Vagina (tissue), 2 donors: ENCODE data around the gene PRUNE2. TPM values are rescaled to one million over a fixed set of nuclear protein-coding genes. Genes with fewer than 3 reads are reported as not detected.

ENCODE experiments used
- DNase-seq, 2 donors: peaks; one replicate each; pipeline ENCODE4 v3.0.0-alpha.2; 2017; ENCODE audit errors: extremely low spot score in 2 of 2
- H3K27ac ChIP-seq: fragments of 200-600 bp; sonication (generic); one replicate; pipeline ENCODE4 v1.5.1; 2019
- H3K27me3 ChIP-seq: fragments of 200-600 bp; sonication (generic); one replicate; pipeline ENCODE4 v1.5.1; 2019
- H3K36me3 ChIP-seq, 2 donors: fragments of 200-600 bp; sonication (generic); one replicate each; pipeline ENCODE4 v1.5.1; 2017 to 2019
- H3K4me1 ChIP-seq: fragments of 200-600 bp; sonication (generic); one replicate; pipeline ENCODE4 v1.5.1; 2019
- H3K4me3 ChIP-seq, 2 donors: fragments of 200-600 bp; sonication (generic); 1 replicate in 1 of 2; 2 replicates in 1 of 2; pipeline ENCODE4 v1.5.1; 2016 to 2019
- H3K9me3 ChIP-seq: fragments of 200-600 bp; sonication (generic); one replicate; pipeline ENCODE4 v1.5.1; 2019
- CTCF ChIP-seq, 3 experiments: fragments of 450-650 bp in 2 of 3; fragments of 200-600 bp in 1 of 3; sonication (generic) in 1 of 3; IDR thresholded peaks; one replicate each; pipeline ENCODE4 v1.5.1; 2017 to 2019; ENCODE audit warnings: antibody characterized with exemption in 3 of 3, mild to moderate bottlenecking in 2 of 3, moderate library complexity in 2 of 3
- POLR2A ChIP-seq, 2 donors: fragments of 450-650 bp; IDR thresholded peaks; one replicate each; pipeline ENCODE4 v1.6.1; 2017; ENCODE audit warnings: antibody characterized with exemption in 2 of 2, mild to moderate bottlenecking in 2 of 2, moderate library complexity in 2 of 2
- POLR2AphosphoS5 ChIP-seq, 2 donors: sonication (generic); formaldehyde crosslinking; IDR thresholded peaks; one replicate each; pipeline ENCODE4 v1.9.0; 2017; ENCODE audit warnings: antibody characterized with exemption in 2 of 2, mild to moderate bottlenecking in 2 of 2, low read depth in 1 of 2; ENCODE audit not compliant: insufficient read depth in 1 of 2
- intact Hi-C: fragments of 100-400 bp; cut with DNase I; formaldehyde crosslinking; loops from one replicate; pipeline ENCODE4 v1.15.1; 2023
- total RNA-seq: library from RNA; depleted of rRNA; stranded (reverse); fragments of >200 nt; gene quantifications from one replicate; pipeline ENCODE4 v1.2.3, GENCODE V29; 2016

Gene PRUNE2
- total RNA-seq, 1 donor from 2014 or later: 75.6 TPM

DNA sequence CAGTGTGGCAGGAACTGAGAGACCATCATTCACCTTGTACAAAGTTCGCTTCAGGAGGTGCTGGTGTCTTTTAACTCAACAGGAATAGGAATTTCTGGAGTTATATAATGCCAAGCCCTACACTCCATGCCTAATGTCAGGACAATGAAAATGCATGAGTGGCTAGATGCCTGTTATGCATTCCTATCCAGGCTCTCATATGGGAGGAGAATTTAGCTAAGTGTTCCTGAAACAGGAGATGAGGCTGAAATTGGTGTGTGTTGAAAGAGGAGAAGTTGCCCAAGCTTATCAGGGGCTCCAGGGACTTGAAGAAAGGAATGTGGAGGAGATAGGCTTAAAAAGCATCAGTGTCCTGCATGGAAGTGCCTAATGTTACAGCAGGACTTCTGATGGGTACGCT lies 26.8 kb upstream of the PRUNE2 start:
- Histone ChIP-seq H3K36me3 (no peaks in the 10 kb centered on the region), H3K27ac (no peak overlapping the region), H3K4me3 (no peak overlapping the region), H3K27me3 (no peaks in the 10 kb centered on the region), H3K4me1 (no peaks in the 10 kb centered on the region), H3K9me3 (no peaks in the 10 kb centered on the region)
- no peak for TF ChIP-seq POLR2A (IDR thresholded peaks at IDR 0.05)
- TF ChIP-seq POLR2AphosphoS5 (IDR thresholded peaks at IDR 0.05; ENCODE audit: insufficient read depth in 1 of 2, low read depth in 1 of 2): no peak
- TF ChIP-seq CTCF (IDR thresholded peaks at IDR 0.05): no peak
- intact Hi-C loops: no loop called here
- DNase-seq: no peak

- H3K36me3 ChIP-seq: no peaks in the 10 kb centered on the region
- DNase-seq: no peak
- TF ChIP-seq CTCF (IDR thresholded peaks at IDR 0.05) (no peak), POLR2AphosphoS5 (IDR thresholded peaks at IDR 0.05; ENCODE audit: insufficient read depth in 1 of 2, low read depth in 1 of 2) (no peak), POLR2A (IDR thresholded peaks at IDR 0.05) (no peak)
- intact Hi-C loops: no loop called here
- no peaks in the 10 kb centered on the region for H3K4me1 ChIP-seq
- H3K4me3 ChIP-seq: no peak overlapping the region
- H3K27me3 ChIP-seq: no peaks in the 10 kb centered on the region
- no peak overlapping the region for H3K27ac ChIP-seq
- no peaks in the 10 kb centered on the region for H3K9me3 ChIP-seq
Observed at GRCh38 chr9:76932265-76932664, 26.4 kb upstream of the PRUNE2 start.

DNA sequence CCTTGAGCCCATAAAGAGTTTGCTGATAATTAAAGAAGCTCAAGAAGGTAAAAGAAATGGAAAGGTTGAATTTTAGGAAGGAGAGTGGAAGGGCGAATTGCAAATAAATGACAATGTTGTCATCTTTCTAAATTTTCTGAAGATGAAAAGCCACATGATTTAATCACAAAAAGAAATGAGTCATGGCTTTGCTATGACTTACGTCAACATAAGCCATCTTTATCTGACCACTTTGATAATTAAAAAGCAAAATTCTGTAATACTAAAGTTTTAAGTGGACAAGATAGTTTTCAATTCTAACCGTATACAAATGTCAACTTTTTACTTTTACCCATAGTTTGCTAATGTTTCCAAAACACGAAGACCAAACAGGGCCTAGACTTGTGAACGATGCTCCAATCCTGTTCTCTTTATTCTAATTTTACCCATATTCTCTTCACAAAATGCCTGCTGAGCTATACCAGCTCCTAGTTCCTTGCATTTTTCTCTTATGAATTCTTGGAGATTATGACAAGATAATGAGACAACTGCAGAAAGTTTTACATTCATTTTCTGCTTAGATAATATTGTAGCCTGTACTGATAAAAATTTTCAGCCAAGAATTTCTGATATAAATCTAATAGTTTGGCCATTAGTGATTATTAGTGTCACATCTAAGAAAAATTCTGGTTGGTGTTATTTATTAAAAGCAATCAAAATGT lies 21.8 kb upstream of the PRUNE2 start:
- no peaks in the 10 kb centered on the region for H3K27me3 ChIP-seq
- no peaks in the 10 kb centered on the region for H3K4me1 ChIP-seq
- TF ChIP-seq POLR2A (IDR thresholded peaks at IDR 0.05) (no peak), POLR2AphosphoS5 (IDR thresholded peaks at IDR 0.05; ENCODE audit: insufficient read depth in 1 of 2, low read depth in 1 of 2) (no peak), CTCF (IDR thresholded peaks at IDR 0.05) (no peak)
- DNase-seq: no peak
- H3K4me3 ChIP-seq: no peak overlapping the region
- no peak overlapping the region for H3K27ac ChIP-seq
- no peaks in the 10 kb centered on the region for H3K36me3 ChIP-seq
- H3K9me3 ChIP-seq: no peaks in the 10 kb centered on the region
- intact Hi-C loops: no loop called here

- no peak overlapping the region for H3K27ac ChIP-seq
Observed at GRCh38 chr9:76926846-76927245, 20.9 kb upstream of the PRUNE2 start.

More at GRCh38 chr9:76926846-76927245, 20.9 kb upstream of the PRUNE2 start:
- TF ChIP-seq CTCF (IDR thresholded peaks at IDR 0.05) (no peak), POLR2AphosphoS5 (IDR thresholded peaks at IDR 0.05; ENCODE audit: insufficient read depth in 1 of 2, low read depth in 1 of 2) (no peak), POLR2A (IDR thresholded peaks at IDR 0.05) (no peak)
- H3K4me1 ChIP-seq: no peaks in the 10 kb centered on the region
- H3K4me3 ChIP-seq: no peak overlapping the region
- intact Hi-C loops: no loop called here
- no peak for DNase-seq
- no peaks in the 10 kb centered on the region for H3K9me3 ChIP-seq
- H3K27me3 ChIP-seq: no peaks in the 10 kb centered on the region
- H3K36me3 ChIP-seq: no peaks in the 10 kb centered on the region
